ENCODE data around the gene RILPL2. TPM values are rescaled to one million over a fixed set of nuclear protein-coding genes. Genes with fewer than 3 reads are reported as not detected.

Gene RILPL2
- total RNA-seq, 1 donor from 2014 or later: 15.1 TPM

- Histone ChIP-seq H3K27ac (peak overlapping the region; percentile 25), H3K4me3 (no peak overlapping the region), H3K27me3 (no peaks in the 10 kb centered on the region), H3K36me3 (peaks cover 10% of the 10 kb centered on the region), H3K9me3 (no peaks in the 10 kb centered on the region), H3K4me1 (no peaks in the 10 kb centered on the region)
- ATAC-seq (no peak), DNase-seq (no peak)
- no peak for TF ChIP-seq CTCF (IDR thresholded peaks at IDR 0.05)
- intact Hi-C loops (cut with DNase I): no loop called here
These were observed 43.1 kb upstream of the RILPL2 start for GRCh38 chr12:123479442-123480180.

GRCh38 chr12:123478762-123479161, 42.3 kb upstream of the RILPL2 start:
- H3K27me3 ChIP-seq: no peaks in the 10 kb centered on the region
- ATAC-seq (peak; percentile 48), DNase-seq (no peak)
- no peak for TF ChIP-seq CTCF (IDR thresholded peaks at IDR 0.05)
- H3K4me3 ChIP-seq: no peak overlapping the region
- peaks cover 6% of the 10 kb centered on the region for H3K36me3 ChIP-seq
- H3K4me1 ChIP-seq: no peaks in the 10 kb centered on the region
- no peak overlapping the region for H3K27ac ChIP-seq
- H3K9me3 ChIP-seq: no peaks in the 10 kb centered on the region
- intact Hi-C loops (cut with DNase I): no loop called here

- intact Hi-C loops (cut with DNase I): no loop called here
- H3K4me1 ChIP-seq: no peaks in the 10 kb centered on the region
- no peak for TF ChIP-seq CTCF (IDR thresholded peaks at IDR 0.05)
These were observed 41.6 kb upstream of the RILPL2 start for GRCh38 chr12:123478069-123478468.

GRCh38 chr12:123475246-123475703, 38.8 kb upstream of the RILPL2 start:
- Histone ChIP-seq H3K9me3 (no peaks in the 10 kb centered on the region), H3K4me3 (no peak overlapping the region), H3K27me3 (no peaks in the 10 kb centered on the region), H3K36me3 (peaks cover 23% of the 10 kb centered on the region), H3K27ac (no peak overlapping the region), H3K4me1 (no peaks in the 10 kb centered on the region)
- TF ChIP-seq CTCF (IDR thresholded peaks at IDR 0.05): no peak
- ATAC-seq (no peak), DNase-seq (no peak)
- intact Hi-C loops (cut with DNase I): no loop called here

More at GRCh38 chr12:123478069-123478468, 41.6 kb upstream of the RILPL2 start:
- H3K9me3 ChIP-seq: no peaks in the 10 kb centered on the region
- DNase-seq: no peak
- peaks cover 4% of the 10 kb centered on the region for H3K36me3 ChIP-seq
- H3K27me3 ChIP-seq: no peaks in the 10 kb centered on the region
- H3K4me3 ChIP-seq: no peak overlapping the region
- ATAC-seq: no peak
- H3K27ac ChIP-seq: no peak overlapping the region

GRCh38 chr12:123474485-123475245, 38.2 kb upstream of the RILPL2 start:
- Histone ChIP-seq H3K36me3 (peaks cover 23% of the 10 kb centered on the region), H3K27me3 (no peaks in the 10 kb centered on the region), H3K9me3 (no peaks in the 10 kb centered on the region), H3K27ac (no peak overlapping the region), H3K4me3 (no peak overlapping the region), H3K4me1 (no peaks in the 10 kb centered on the region)
- DNase-seq (no peak), ATAC-seq (no peak)
- no peak for TF ChIP-seq CTCF (IDR thresholded peaks at IDR 0.05)
- intact Hi-C loops (cut with DNase I): no loop called here
